K562 (cell line): ENCODE data around the gene GJC2. TPM values are rescaled to one million over a fixed set of nuclear protein-coding genes. Genes with fewer than 3 reads are reported as not detected.

ENCODE experiments used
- BDP1 ChIP-seq: IDR thresholded peaks from 3 replicates; pipeline ENCODE4 v1.6.1; 2011; ENCODE audit not compliant: insufficient read length, insufficient read depth
- ELF4 ChIP-seq: fragments of 450-650 bp; formaldehyde crosslinking; IDR thresholded peaks from 2 replicates; pipeline ENCODE4 v1.4.0; 2022; ENCODE audit warnings: missing genetic modification characterization
- ESRRB ChIP-seq: fragments of 250-450 bp; sonication (Bioruptor Pico); IDR thresholded peaks from 2 replicates; pipeline ENCODE4 v1.5.0; 2020; ENCODE audit warnings: mild to moderate bottlenecking, moderate library complexity, borderline replicate concordance
- FOXK2 ChIP-seq, 2 experiments: fragments of 450-650 bp; IDR thresholded peaks in 1 of 2; conservative IDR thresholded peaks in 1 of 2; 2 replicates each; pipeline ENCODE4 v1.6.1; 2016; ENCODE audit warnings: low read depth in 2 of 2, mild to moderate bottlenecking in 1 of 2
- LCOR ChIP-seq: sonication (generic); formaldehyde crosslinking; IDR thresholded peaks from 2 replicates; pipeline ENCODE4 v1.8.0; 2022; ENCODE audit warnings: mild to moderate bottlenecking, missing genetic modification reagents
- PHB2 ChIP-seq: fragments of 450-650 bp; IDR thresholded peaks from 2 replicates; pipeline ENCODE4 v1.6.1; 2017; ENCODE audit warnings: low read depth
- RFX1 ChIP-seq: fragments of 450-650 bp; IDR thresholded peaks from 2 replicates; pipeline ENCODE4 v1.6.1; 2016; ENCODE audit warnings: mild to moderate bottlenecking, moderate library complexity
- SAP30 ChIP-seq: fragments of 200-600 bp; sonication (generic); IDR thresholded peaks from 2 replicates; pipeline ENCODE4 v1.6.1; 2012; ENCODE audit warnings: borderline replicate concordance, low read depth, mild to moderate bottlenecking, moderate library complexity, low read length, control low read depth, inconsistent platforms; ENCODE audit not compliant: insufficient read depth, poor library complexity, severe bottlenecking
- SMAD1 ChIP-seq: fragments of 150-350 bp; IDR thresholded peaks from 2 replicates; pipeline ENCODE4 v1.6.1; 2014; ENCODE audit warnings: low read length, low read depth; ENCODE audit not compliant: partially characterized antibody
- SMARCA4 ChIP-seq: fragments of 450-650 bp; IDR thresholded peaks from 2 replicates; pipeline ENCODE4 v1.6.1; 2016
- SUPT5H ChIP-seq: fragments of 450-650 bp; IDR thresholded peaks from 2 replicates; pipeline ENCODE4 v1.6.1; 2016
- ZNF280A ChIP-seq: fragments of 450-650 bp; IDR thresholded peaks from 2 replicates; pipeline ENCODE4 v1.6.1; 2018; ENCODE audit warnings: mild to moderate bottlenecking, low read depth; ENCODE audit not compliant: partially characterized antibody
- ZNF398 ChIP-seq: fragments of 250-450 bp; sonication (Bioruptor Pico); IDR thresholded peaks from 2 replicates; pipeline ENCODE4 v1.8.0; 2021; ENCODE audit warnings: moderate library complexity, mild to moderate bottlenecking, inconsistent platforms
- ZNF740 ChIP-seq, 3 experiments: fragments of 200-800 bp in 1 of 3; sonication (Bioruptor generic) in 1 of 3; sonication (generic) in 1 of 3; formaldehyde crosslinking in 1 of 3; IDR thresholded peaks; 2 replicates each; pipeline versions ENCODE4 v1.6.1 to v1.8.0; 2016 to 2022; ENCODE audit warnings: mild to moderate bottlenecking in 2 of 3, missing compliant biosample characterization in 2 of 3, missing genetic modification characterization in 2 of 3, missing genetic modification reagents in 1 of 3
- polyA plus RNA-seq, 8 experiments: library from polyadenylated mRNA; depleted of rRNA in 4 of 8; stranded (reverse) in 5 of 8; unstranded in 3 of 8; fragments of >200 nt; fragmentation: Nextera tagmentation in 2 of 8; fragmentation: Illumina TruSeq in 1 of 8; extraction: Ambion mirVana in 2 of 8; extraction: Trizol in 1 of 8; gene quantifications; 2 replicates each; pipeline versions ENCODE4 v1.2.1 to v1.2.3, GENCODE V29; 2011 to 2014; ENCODE audit warnings: inconsistent platforms in 1 of 8, missing spikeins in 1 of 8
- total RNA-seq, 7 experiments: library from RNA; depleted of rRNA in 6 of 7; stranded (reverse); fragments of >200 nt in 6 of 7; fragmentation: Illumina TruSeq in 2 of 7; extraction: Trizol in 2 of 7; gene quantifications; 2 replicates each; pipeline versions ENCODE4 v1.2.1 to v1.2.3, GENCODE V29; 2011 to 2021; ENCODE audit warnings: low replicate concordance in 1 of 7
- TF ChIP-seq, protein P1 (sequence below), 2 experiments: fragments of 450-650 bp in 1 of 2; IDR thresholded peaks; 2 replicates each; pipeline ENCODE4 v1.6.1; 2011 to 2017; ENCODE audit warnings: low read depth in 2 of 2, antibody characterized with exemption in 1 of 2, borderline replicate concordance in 1 of 2, low read length in 1 of 2, mild to moderate bottlenecking in 1 of 2, mixed read lengths in 1 of 2; ENCODE audit not compliant: control insufficient read depth in 1 of 2
- TF ChIP-seq, protein P2 (sequence below): fragments of 250-450 bp; sonication (Bioruptor Pico); IDR thresholded peaks from 2 replicates; pipeline ENCODE4 v1.5.0; 2020; ENCODE audit warnings: mild to moderate bottlenecking

GJC2 gene
- total and polyA plus RNA-seq, 9 of the 15 experiments (the other 6 are each of a cell fraction or from before 2014, with no cell fraction given), result 0.03 to 0.62 (median 0.11) TPM; not detected in 2

DNA sequence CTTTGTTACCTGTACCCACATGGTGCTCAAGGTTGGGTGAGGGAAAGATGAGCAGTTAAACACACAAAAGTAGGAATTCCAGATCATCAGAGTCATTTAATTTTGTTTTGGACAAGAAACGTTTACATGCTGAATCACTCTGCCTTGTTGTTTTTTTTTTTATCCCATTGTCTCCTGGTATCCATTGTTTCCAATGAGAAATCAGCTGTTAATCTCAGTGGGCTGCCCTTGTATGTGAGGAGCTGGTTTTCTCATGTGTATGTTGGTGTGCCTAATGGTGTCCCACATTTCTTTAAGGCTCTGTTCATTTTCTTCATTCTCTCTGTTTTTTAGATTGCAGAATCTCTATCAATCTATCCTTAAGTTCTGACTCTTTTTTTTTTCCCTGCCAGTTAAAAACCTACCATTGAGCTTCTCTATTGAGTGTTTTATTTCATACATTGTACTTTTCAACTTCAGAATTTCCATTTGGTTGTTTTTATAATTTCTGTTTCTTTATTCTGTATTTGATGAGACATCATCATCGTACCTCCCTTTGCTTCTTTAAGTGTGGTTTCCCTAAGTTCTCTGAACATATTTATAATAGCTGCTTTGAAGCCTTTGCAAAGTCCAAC is 49.4 kb downstream of the GJC2 start (continued):
- no peak for TF ChIP-seq SAP30
- TF ChIP-seq LCOR, result no peak
- TF ChIP-seq ESRRB (CRISPR knock-in tag), result no peak
- TF ChIP-seq PHB2, result no peak
- TF ChIP-seq BDP1, result no peak
- no peak for TF ChIP-seq ZNF398
- no peak for TF ChIP-seq ZNF740 (CRISPR knock-in tag; IDR thresholded peaks at IDR 0.05)
- 0 out of 4 replicates have a peak, but pooled peaks of 1 of the 2 experiments have one; percentile 11 for TF ChIP-seq ZNF740 (tag; IDR thresholded peaks at IDR 0.05)
- no peak for TF ChIP-seq SUPT5H
- 0 out of 2 replicates have a peak, but pooled peaks have one; percentile 32 for TF ChIP-seq SMARCA4
- TF ChIP-seq ZNF280A, result peak; percentile 100
- TF ChIP-seq ELF4 (CRISPR knock-in tag), result no peak
- TF ChIP-seq, protein P1, sequence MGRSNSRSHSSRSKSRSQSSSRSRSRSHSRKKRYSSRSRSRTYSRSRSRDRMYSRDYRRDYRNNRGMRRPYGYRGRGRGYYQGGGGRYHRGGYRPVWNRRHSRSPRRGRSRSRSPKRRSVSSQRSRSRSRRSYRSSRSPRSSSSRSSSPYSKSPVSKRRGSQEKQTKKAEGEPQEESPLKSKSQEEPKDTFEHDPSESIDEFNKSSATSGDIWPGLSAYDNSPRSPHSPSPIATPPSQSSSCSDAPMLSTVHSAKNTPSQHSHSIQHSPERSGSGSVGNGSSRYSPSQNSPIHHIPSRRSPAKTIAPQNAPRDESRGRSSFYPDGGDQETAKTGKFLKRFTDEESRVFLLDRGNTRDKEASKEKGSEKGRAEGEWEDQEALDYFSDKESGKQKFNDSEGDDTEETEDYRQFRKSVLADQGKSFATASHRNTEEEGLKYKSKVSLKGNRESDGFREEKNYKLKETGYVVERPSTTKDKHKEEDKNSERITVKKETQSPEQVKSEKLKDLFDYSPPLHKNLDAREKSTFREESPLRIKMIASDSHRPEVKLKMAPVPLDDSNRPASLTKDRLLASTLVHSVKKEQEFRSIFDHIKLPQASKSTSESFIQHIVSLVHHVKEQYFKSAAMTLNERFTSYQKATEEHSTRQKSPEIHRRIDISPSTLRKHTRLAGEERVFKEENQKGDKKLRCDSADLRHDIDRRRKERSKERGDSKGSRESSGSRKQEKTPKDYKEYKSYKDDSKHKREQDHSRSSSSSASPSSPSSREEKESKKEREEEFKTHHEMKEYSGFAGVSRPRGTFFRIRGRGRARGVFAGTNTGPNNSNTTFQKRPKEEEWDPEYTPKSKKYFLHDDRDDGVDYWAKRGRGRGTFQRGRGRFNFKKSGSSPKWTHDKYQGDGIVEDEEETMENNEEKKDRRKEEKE (IDR thresholded peaks at IDR 0.05; ENCODE audit: borderline replicate concordance in 1 of 2, control insufficient read depth in 1 of 2, low read depth in 2 of 2, low read length in 1 of 2), result 0 out of 4 replicates have a peak, but pooled peaks of 1 of the 2 experiments have one; percentile 52
- TF ChIP-seq SMAD1, result no peak
- TF ChIP-seq RFX1, result no peak; the same call in 1 of the 2 replicates
- peak; percentile 90 to 93 for TF ChIP-seq FOXK2 (conservative IDR thresholded peaks at IDR 0.05 in 1 of 2, IDR thresholded peaks at IDR 0.05 in 1 of 2; ENCODE audit: low read depth in 2 of 2)
- TF ChIP-seq, protein P2, sequence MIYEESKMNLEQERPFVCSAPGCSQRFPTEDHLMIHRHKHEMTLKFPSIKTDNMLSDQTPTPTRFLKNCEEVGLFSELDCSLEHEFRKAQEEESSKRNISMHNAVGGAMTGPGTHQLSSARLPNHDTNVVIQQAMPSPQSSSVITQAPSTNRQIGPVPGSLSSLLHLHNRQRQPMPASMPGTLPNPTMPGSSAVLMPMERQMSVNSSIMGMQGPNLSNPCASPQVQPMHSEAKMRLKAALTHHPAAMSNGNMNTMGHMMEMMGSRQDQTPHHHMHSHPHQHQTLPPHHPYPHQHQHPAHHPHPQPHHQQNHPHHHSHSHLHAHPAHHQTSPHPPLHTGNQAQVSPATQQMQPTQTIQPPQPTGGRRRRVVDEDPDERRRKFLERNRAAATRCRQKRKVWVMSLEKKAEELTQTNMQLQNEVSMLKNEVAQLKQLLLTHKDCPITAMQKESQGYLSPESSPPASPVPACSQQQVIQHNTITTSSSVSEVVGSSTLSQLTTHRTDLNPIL (CRISPR knock-in tag), result no peak
